SK-N-SH (cell line): ENCODE measurements around the gene TCL1B. TPM values are rescaled to one million over a fixed set of nuclear protein-coding genes. Genes with fewer than 3 reads are reported as not detected.

ENCODE experiments used
- CTCF ChIA-PET: fragments of 300-600, 350-600 bp; formaldehyde crosslinking; extraction: SDS; loops from one replicate; lab custom pipeline; 2021; lab: Yijun Ruan, JAX
- POLR2A ChIA-PET: fragments of 350-600 bp; sonication (Branson Sonifier 250); formaldehyde crosslinking; extraction: SDS; loops from one replicate; lab custom pipeline; 2020; ENCODE audit warnings: antibody characterized with exemption, inconsistent platforms; lab: Yijun Ruan, JAX
- DNase-seq: peaks from one replicate; pipeline ENCODE4 v3.0.0; 2012
- H2AFZ ChIP-seq: fragments of 200-600 bp; sonication (generic); 2 replicates; pipeline ENCODE4 v1.8.1; 2016; ENCODE audit warnings: antibody characterized with exemption, mild to moderate bottlenecking, low read depth
- H3F3A ChIP-seq: fragments of 200-600 bp; sonication (generic); replicated peaks from 2 replicates; pipeline ENCODE3; 2016; ENCODE audit warnings: antibody characterized with exemption, mild to moderate bottlenecking; ENCODE audit not compliant: insufficient read depth
- H3K27ac ChIP-seq, 2 experiments: fragments of 200-500 bp in 1 of 2; fragments of 200-600 bp in 1 of 2; sonication (Bioruptor generic) in 1 of 2; sonication (generic), shearing (Covaris generic) in 1 of 2; 2 replicates each; pipeline versions ENCODE4 v1.5.1 to v1.6.1; 2014 to 2016; ENCODE audit warnings: low read depth in 2 of 2, inconsistent platforms in 1 of 2, low read length in 1 of 2, mild to moderate bottlenecking in 1 of 2, mixed read lengths in 1 of 2
- H3K27me3 ChIP-seq: fragments of 200-600 bp; sonication (generic), shearing (Covaris generic); 2 replicates; pipeline ENCODE4 v1.6.1; 2016; ENCODE audit warnings: mixed run types; ENCODE audit not compliant: insufficient read depth
- H3K36me3 ChIP-seq, 2 experiments: fragments of 200-500 bp in 1 of 2; fragments of 200-600 bp in 1 of 2; sonication (Bioruptor generic) in 1 of 2; sonication (generic) in 1 of 2; replicated peaks in 1 of 2; 2 replicates each; pipeline versions ENCODE3 to v1.5.1; 2014 to 2016; ENCODE audit warnings: low read length in 1 of 2, mild to moderate bottlenecking in 1 of 2; ENCODE audit not compliant: insufficient read depth in 2 of 2, control insufficient read depth in 1 of 2
- H3K4me1 ChIP-seq, 2 experiments: fragments of 200-500 bp in 1 of 2; fragments of 200-600 bp in 1 of 2; sonication (Bioruptor generic) in 1 of 2; sonication (generic), shearing (Covaris generic) in 1 of 2; 2 replicates each; pipeline versions ENCODE4 v1.5.1 to v1.6.1; 2014 to 2016; ENCODE audit warnings: low read depth in 1 of 2, low read length in 1 of 2, mixed run types in 1 of 2; ENCODE audit not compliant: insufficient read depth in 2 of 2, control insufficient read depth in 1 of 2
- H3K4me2 ChIP-seq: fragments of 200-600 bp; sonication (generic), shearing (Covaris generic); 2 replicates; pipeline ENCODE4 v1.6.1; 2017; ENCODE audit warnings: mixed run types
- H3K4me3 ChIP-seq, 2 experiments: fragments of 200-500 bp in 1 of 2; fragments of 200-600 bp in 1 of 2; sonication (Bioruptor generic) in 1 of 2; sonication (generic), shearing (Covaris generic) in 1 of 2; 2 replicates each; pipeline versions ENCODE4 v1.5.1 to v1.8.1; 2014 to 2016; ENCODE audit warnings: low read depth in 2 of 2, inconsistent platforms in 1 of 2, low read length in 1 of 2, mild to moderate bottlenecking in 1 of 2, mixed read lengths in 1 of 2, moderate library complexity in 1 of 2
- H3K79me2 ChIP-seq: fragments of 200-600 bp; sonication (generic); 2 replicates; pipeline ENCODE4 v1.8.1; 2017; ENCODE audit warnings: mild to moderate bottlenecking; ENCODE audit not compliant: insufficient read depth
- H3K9ac ChIP-seq: fragments of 200-600 bp; sonication (generic); 2 replicates; pipeline ENCODE4 v1.6.1; 2017; ENCODE audit warnings: mixed run types
- H3K9me2 ChIP-seq: fragments of 200-600 bp; sonication (generic); 2 replicates; pipeline ENCODE4 v1.6.1; 2017; ENCODE audit warnings: mixed run types
- H3K9me3 ChIP-seq: fragments of 200-600 bp; sonication (generic); 2 replicates; pipeline ENCODE4 v1.6.1; 2017; ENCODE audit warnings: mixed run types, mild to moderate bottlenecking, moderate library complexity
- H4K20me1 ChIP-seq: fragments of 200-600 bp; sonication (generic); 2 replicates; pipeline ENCODE4 v1.6.1; 2017; ENCODE audit warnings: mild to moderate bottlenecking, mixed run types; ENCODE audit not compliant: insufficient read depth
- CTCF ChIP-seq: fragments of 200-600 bp; sonication (generic); IDR thresholded peaks from 2 replicates; pipeline ENCODE4 v1.6.1; 2017; ENCODE audit warnings: antibody characterized with exemption, mild to moderate bottlenecking, moderate library complexity
- EP300 ChIP-seq, 2 experiments: IDR thresholded peaks; 2 replicates each; pipeline versions ENCODE4 v1.4.0 to v1.6.1; 2012; ENCODE audit warnings: borderline replicate concordance in 1 of 2, low read depth in 1 of 2, low read length in 1 of 2
- FOSL2 ChIP-seq: IDR thresholded peaks from 2 replicates; pipeline ENCODE4 v1.4.0; 2012; ENCODE audit warnings: low read depth, mild to moderate bottlenecking, moderate library complexity, borderline replicate concordance
- FOXJ3 ChIP-seq: sonication (generic); formaldehyde crosslinking; IDR thresholded peaks from 2 replicates; pipeline ENCODE4 v1.5.1; 2020; ENCODE audit warnings: mild to moderate bottlenecking, missing genetic modification reagents
- FOXM1 ChIP-seq: IDR thresholded peaks from 2 replicates; pipeline ENCODE4 v1.4.0; 2012; ENCODE audit warnings: low read depth, mild to moderate bottlenecking
- GABPA ChIP-seq: IDR thresholded peaks from 2 replicates; pipeline ENCODE4 v1.4.0; 2012; ENCODE audit warnings: low read depth, mild to moderate bottlenecking
- IRF3 ChIP-seq: fragments of 150-350 bp; IDR thresholded peaks from 2 replicates; pipeline ENCODE4 v1.6.1; 2016; ENCODE audit warnings: mild to moderate bottlenecking, low read depth, low read length
- MAX ChIP-seq: IDR thresholded peaks from 2 replicates; pipeline ENCODE4 v1.4.0; 2012; ENCODE audit warnings: low read depth
- MEF2A ChIP-seq: IDR thresholded peaks from 2 replicates; pipeline ENCODE4 v1.4.0; 2012; ENCODE audit warnings: low read depth, borderline replicate concordance
- PBX3 ChIP-seq: IDR thresholded peaks from 2 replicates; pipeline ENCODE4; 2012
- RAD21 ChIP-seq: IDR thresholded peaks from 2 replicates; pipeline ENCODE4 v1.6.1; 2012; ENCODE audit warnings: mild to moderate bottlenecking, low read length
- RXRA ChIP-seq: IDR thresholded peaks from 2 replicates; pipeline ENCODE4 v1.4.0; 2012; ENCODE audit warnings: low read depth, mild to moderate bottlenecking, borderline replicate concordance
- SMC3 ChIP-seq: IDR thresholded peaks from 2 replicates; pipeline ENCODE4 v1.6.1; 2012; ENCODE audit warnings: low read depth, low read length, improper control_type of control experiment
- TAF1 ChIP-seq: IDR thresholded peaks from 2 replicates; pipeline ENCODE4 v1.6.1; 2012; ENCODE audit warnings: low read depth, mild to moderate bottlenecking, low read length, moderate library complexity, borderline replicate concordance
- USF2 ChIP-seq: fragments of 150-350 bp; IDR thresholded peaks from 2 replicates; pipeline ENCODE4 v1.6.1; 2017; ENCODE audit warnings: antibody characterized with exemption, low read length, low read depth, borderline replicate concordance
- YY1 ChIP-seq: IDR thresholded peaks from 2 replicates; pipeline ENCODE4 v1.4.0; 2012; ENCODE audit warnings: low read depth, mild to moderate bottlenecking
- WGBS: methylation state at CpG from one replicate; pipeline ENCODE4 v1.1.6; 2017; ENCODE audit warnings: low lambda C conversion rate; 5-methylcytosine and 5-hydroxymethylcytosine counted together
- polyA plus RNA-seq, 3 experiments: library from polyadenylated mRNA; depleted of rRNA; stranded (reverse); fragments of >200 nt; gene quantifications; 2 replicates each; pipeline ENCODE4 v1.2.3, GENCODE V29; 2012

The TCL1B gene
- polyA plus RNA-seq, 1 of the 3 experiments (the other 2 are of a cell fraction), result not detected

GRCh38 chr14:95699412-95699811 lies 13.2 kb downstream of the TCL1B start (continued):
- no peak for TF ChIP-seq PBX3
- no peak for TF ChIP-seq RXRA
- TF ChIP-seq FOXM1, result no peak
- TF ChIP-seq SMC3, result no peak
- TF ChIP-seq IRF3, result no peak
- no peak for TF ChIP-seq USF2
- TF ChIP-seq EP300 (IDR thresholded peaks at IDR 0.05; ENCODE audit: borderline replicate concordance in 1 of 2, low read depth in 1 of 2, low read length in 1 of 2), result no peak
- TF ChIP-seq, all 33 proteins: peak for 0

GRCh38 chr14:95700221-95700976 lies 14.2 kb downstream of the TCL1B start:
- Histone ChIP-seq H3K36me3 (no peaks in the 10 kb centered on the region), H3K4me2 (no peak overlapping the region), H3K9ac (no peak overlapping the region), H3K9me2 (no peaks in the 10 kb centered on the region), H2AFZ (no peak overlapping the region), H4K20me1 (no peaks in the 10 kb centered on the region), H3F3A (no peaks in the 10 kb centered on the region), H3K27me3 (no peaks in the 10 kb centered on the region), H3K4me3 (no peak overlapping the region), H3K27ac (no peak overlapping the region), H3K4me1 (no peaks in the 10 kb centered on the region; a peak in 1 of 4 replicates), H3K79me2 (no peaks in the 10 kb centered on the region), H3K9me3 (no peaks in the 10 kb centered on the region)
- ChIA-PET CTCF (no interaction called here), POLR2A (no interaction called here)
- no peak for TF ChIP-seq TAF1
- TF ChIP-seq YY1, result no peak
- TF ChIP-seq CTCF, result no peak
- no peak for TF ChIP-seq PBX3
- no peak for TF ChIP-seq EP300 (IDR thresholded peaks at IDR 0.05; ENCODE audit: borderline replicate concordance in 1 of 2, low read depth in 1 of 2, low read length in 1 of 2)
- TF ChIP-seq MEF2A, result no peak
- no peak for TF ChIP-seq FOSL2
- TF ChIP-seq MAX, result no peak
- TF ChIP-seq GABPA, result no peak
- TF ChIP-seq RAD21, result no peak
- TF ChIP-seq FOXJ3 (CRISPR knock-in tag), result no peak
- no peak for TF ChIP-seq IRF3
- 24% methylated on average over 5 of the region's 5 CpGs for WGBS
- DNase-seq, result no peak
